ENCODE data around the gene TAF10.

DNA sequence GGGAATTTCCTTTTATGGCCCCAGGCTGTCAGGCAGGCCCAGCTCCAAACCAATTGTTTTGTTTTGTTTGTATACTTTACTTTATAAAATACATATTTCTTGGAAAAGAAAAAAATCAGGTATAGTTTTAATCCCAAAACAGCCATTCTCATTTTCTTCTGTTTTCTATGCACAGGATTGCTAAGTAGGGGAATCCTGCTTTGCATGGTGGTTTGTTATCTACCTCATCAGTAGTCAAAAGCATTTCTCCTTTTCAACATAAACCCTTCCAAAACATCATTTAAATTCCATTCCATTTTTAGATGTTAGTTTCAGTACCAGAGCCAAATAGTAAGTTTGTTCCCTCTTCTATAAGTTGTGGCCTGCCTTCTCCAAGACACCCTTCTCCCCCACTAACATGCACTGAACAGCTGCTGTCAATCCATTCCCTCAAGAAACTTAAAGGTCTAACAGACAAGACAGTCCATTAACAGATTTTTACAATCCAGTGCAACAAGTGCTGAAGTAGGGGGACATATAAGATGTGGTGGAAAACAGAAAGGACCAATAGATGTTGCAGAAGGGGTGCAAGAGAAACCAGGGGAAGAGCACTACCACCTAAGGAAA, 4.7 kb downstream of the TAF10 start:
- TF ChIP-seq, protein P1, sequence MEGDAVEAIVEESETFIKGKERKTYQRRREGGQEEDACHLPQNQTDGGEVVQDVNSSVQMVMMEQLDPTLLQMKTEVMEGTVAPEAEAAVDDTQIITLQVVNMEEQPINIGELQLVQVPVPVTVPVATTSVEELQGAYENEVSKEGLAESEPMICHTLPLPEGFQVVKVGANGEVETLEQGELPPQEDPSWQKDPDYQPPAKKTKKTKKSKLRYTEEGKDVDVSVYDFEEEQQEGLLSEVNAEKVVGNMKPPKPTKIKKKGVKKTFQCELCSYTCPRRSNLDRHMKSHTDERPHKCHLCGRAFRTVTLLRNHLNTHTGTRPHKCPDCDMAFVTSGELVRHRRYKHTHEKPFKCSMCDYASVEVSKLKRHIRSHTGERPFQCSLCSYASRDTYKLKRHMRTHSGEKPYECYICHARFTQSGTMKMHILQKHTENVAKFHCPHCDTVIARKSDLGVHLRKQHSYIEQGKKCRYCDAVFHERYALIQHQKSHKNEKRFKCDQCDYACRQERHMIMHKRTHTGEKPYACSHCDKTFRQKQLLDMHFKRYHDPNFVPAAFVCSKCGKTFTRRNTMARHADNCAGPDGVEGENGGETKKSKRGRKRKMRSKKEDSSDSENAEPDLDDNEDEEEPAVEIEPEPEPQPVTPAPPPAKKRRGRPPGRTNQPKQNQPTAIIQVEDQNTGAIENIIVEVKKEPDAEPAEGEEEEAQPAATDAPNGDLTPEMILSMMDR (IDR thresholded peaks at IDR 0.05; ENCODE audit: insufficient read depth, low read length): no peak
- TF ChIP-seq GABPA (IDR thresholded peaks at IDR 0.05; ENCODE audit: low read depth): no peak
- no peak for TF ChIP-seq POLR2AphosphoS5 (IDR thresholded peaks at IDR 0.05; ENCODE audit: low read depth)
